ENCODE measurements around the gene WWC2. TPM values are rescaled to one million over a fixed set of nuclear protein-coding genes. Genes with fewer than 3 reads are reported as not detected.

The WWC2 gene
- total and polyA plus RNA-seq, 12 donors = 6.0 to 37.4 (median 31.2) TPM

GRCh38 chr4:183353557-183353956 lies 254.5 kb downstream of the WWC2 start:
- WGBS, 2 donors = 75 to 78% methylated on average over 8 of the region's 8 CpGs
- intact Hi-C loops (cut with DNase I) = no loop called here
- Histone ChIP-seq H3K9me3 (no peaks in the 10 kb centered on the region), H3K4me3 (no peak overlapping the region), H3K27me3 (peaks cover 0 to 15% (median 0%) of the 10 kb centered on the region in 7 donors), H3K27ac (no peak overlapping the region), H3K36me3 (no peaks in the 10 kb centered on the region), H3K4me1 (peaks cover 0 to 13% (median 0%) of the 10 kb centered on the region in 9 donors)
- no peak for TF ChIP-seq CTCF (IDR thresholded peaks at IDR 0.05)
- DNase-seq (no peak), ATAC-seq (no peak)

- peaks cover 0 to 15% (median 0%) of the 10 kb centered on the region in 7 donors for H3K27me3 ChIP-seq
- TF ChIP-seq CTCF (IDR thresholded peaks at IDR 0.05) = no peak
- intact Hi-C loops (cut with DNase I) = no loop called here
- no peaks in the 10 kb centered on the region for H3K36me3 ChIP-seq
- no peak for ATAC-seq
- H3K4me1 ChIP-seq = peaks cover 0 to 6% (median 0%) of the 10 kb centered on the region in 9 donors
- DNase-seq = no peak
- WGBS, 2 donors = 66 to 72% methylated on average over 9 of the region's 9 CpGs
- no peak overlapping the region for H3K4me3 ChIP-seq
- no peaks in the 10 kb centered on the region for H3K9me3 ChIP-seq
- H3K27ac ChIP-seq = no peak overlapping the region
Observed at GRCh38 chr4:183354219-183354618, 255.2 kb downstream of the WWC2 start.

GRCh38 chr4:183355405-183355804 lies 256.3 kb downstream of the WWC2 start:
- Histone ChIP-seq H3K27me3 (peaks cover 0 to 15% (median 0%) of the 10 kb centered on the region in 7 donors), H3K4me1 (no peaks in the 10 kb centered on the region), H3K9me3 (no peaks in the 10 kb centered on the region), H3K36me3 (no peaks in the 10 kb centered on the region), H3K4me3 (no peak overlapping the region), H3K27ac (no peak overlapping the region)
- intact Hi-C loops (cut with DNase I) = no loop called here
- no peak for ATAC-seq
- no peak for TF ChIP-seq CTCF (IDR thresholded peaks at IDR 0.05)
- DNase-seq = no peak
- WGBS, 2 donors = 49 to 55% methylated on average over 4 of the region's 4 CpGs

- Histone ChIP-seq H3K27me3 (peaks cover 0 to 14% (median 0%) of the 10 kb centered on the region in 7 donors), H3K4me1 (no peaks in the 10 kb centered on the region), H3K36me3 (no peaks in the 10 kb centered on the region), H3K9me3 (peaks cover 0 to 2% (median 0%) of the 10 kb centered on the region in 11 donors), H3K27ac (no peak overlapping the region), H3K4me3 (no peak overlapping the region)
- 86 to 88% methylated on average over 20 of the region's 20 CpGs for WGBS, 2 donors
- ATAC-seq = no peak
- no peak for TF ChIP-seq CTCF (IDR thresholded peaks at IDR 0.05)
- intact Hi-C loops (cut with DNase I) = no loop called here
- DNase-seq = no peak
Observed at GRCh38 chr4:183356173-183356830, 257.2 kb downstream of the WWC2 start.
